NCI-H345 treated with DMSO at 0.1 percent for 48 hours (cell line): ENCODE results near the gene CGN.

Experiments used
- DNase-seq: peaks from one replicate; lab custom pipeline; 2025; ENCODE audit not compliant: unreplicated experiment; lab: John Stamatoyannopoulos, UW

Gene CGN

DNA sequence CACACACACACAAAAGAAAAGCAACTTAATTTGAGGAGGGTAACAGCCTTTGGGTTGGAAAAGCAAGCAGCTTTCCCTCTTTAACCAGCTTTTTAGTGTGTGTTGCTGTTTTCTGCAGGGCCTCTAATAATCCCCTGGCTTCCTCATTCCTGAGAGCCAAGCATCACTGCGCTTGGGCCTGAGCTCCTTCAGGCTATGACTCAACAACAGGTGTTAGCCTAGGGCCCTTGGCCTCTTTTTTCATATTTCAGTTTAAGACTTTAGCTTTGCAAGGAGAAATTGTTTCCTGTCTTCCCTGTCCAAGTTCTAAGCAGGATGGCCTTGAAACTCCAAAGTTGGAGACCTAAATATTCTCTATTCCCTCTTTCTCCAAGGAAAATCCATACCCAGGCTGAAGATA lies 74.4 kb downstream of the CGN start:
- no peak for DNase-seq
